Testis (tissue), 3 donors: ENCODE results near the gene PPCS. TPM values are rescaled to one million over a fixed set of nuclear protein-coding genes. Genes with fewer than 3 reads are reported as not detected.

Experiments
- DNase-seq: peaks from one replicate; pipeline ENCODE4 v3.0.0-alpha.2; 2019
- H3K27ac ChIP-seq, 2 donors: fragments of 200-600 bp; sonication (generic); one replicate each; pipeline ENCODE4 v1.5.1; 2019
- H3K27me3 ChIP-seq: fragments of 200-600 bp; sonication (generic); one replicate; pipeline ENCODE4 v1.5.1; 2019
- H3K36me3 ChIP-seq: fragments of 200-600 bp; sonication (generic); one replicate; pipeline ENCODE4 v1.5.1; 2017; ENCODE audit warnings: low read depth; ENCODE audit errors: missing control alignments
- H3K4me1 ChIP-seq: fragments of 200-600 bp; sonication (generic); one replicate; pipeline ENCODE4 v1.5.1; 2019
- H3K4me3 ChIP-seq, 2 donors: fragments of 200-600 bp; sonication (generic); one replicate each; pipeline ENCODE4 v1.5.1; 2017 to 2019
- H3K9me3 ChIP-seq: fragments of 200-600 bp; sonication (generic); one replicate; pipeline ENCODE4 v1.5.1; 2017
- CTCF ChIP-seq, 3 experiments: fragments of 450-650 bp in 2 of 3; fragments of 200-600 bp in 1 of 3; sonication (generic) in 1 of 3; IDR thresholded peaks; one replicate each; pipeline ENCODE4 v1.5.1; 2016 to 2019; ENCODE audit warnings: antibody characterized with exemption in 3 of 3, mild to moderate bottlenecking in 2 of 3, moderate library complexity in 1 of 3
- POLR2A ChIP-seq: fragments of 450-650 bp; IDR thresholded peaks from one replicate; pipeline ENCODE4 v1.6.1; 2017; ENCODE audit warnings: antibody characterized with exemption, mild to moderate bottlenecking, moderate library complexity
- WGBS, 2 donors: methylation state at CpG; one replicate each; pipeline ENCODE4 v1.1.5; 2018; 5-methylcytosine and 5-hydroxymethylcytosine counted together
- intact Hi-C: fragments of 100-400 bp; cut with DNase I; formaldehyde crosslinking; loops from one replicate; pipeline ENCODE4 v1.15.1; 2023; ENCODE audit warnings: low total_unique reads
- polyA plus RNA-seq: library from polyadenylated mRNA; stranded (reverse); fragments of 350-450 nt; fragmentation: Illumina TruSeq; extraction: RNeasy Lipid Tissue Mini Kit (QIAGEN cat#74804); gene quantifications from one replicate; pipeline ENCODE4 v1.2.3, GENCODE V29; 2014; ENCODE audit warnings: low read depth, low replicate concordance; ENCODE audit not compliant: insufficient read depth
- total RNA-seq, 2 donors: library from RNA; depleted of rRNA; stranded (reverse); fragments of >200 nt; gene quantifications; one replicate each; pipeline ENCODE4 v1.2.3, GENCODE V29; 2016

PPCS gene
- total and polyA plus RNA-seq, 3 donors from 2014 or later = 44.9 to 72.9 (median 56.7) TPM

GRCh38 chr1:42424201-42424600, 32.1 kb upstream of the PPCS start:
- no peaks in the 10 kb centered on the region for H3K36me3 ChIP-seq
- H3K27me3 ChIP-seq = no peaks in the 10 kb centered on the region
- intact Hi-C loops = no loop called here
- no peak overlapping the region for H3K4me3 ChIP-seq
- no peaks in the 10 kb centered on the region for H3K9me3 ChIP-seq
- no peak for DNase-seq
- H3K27ac ChIP-seq = no peak overlapping the region
- peaks cover 7% of the 10 kb centered on the region for H3K4me1 ChIP-seq
- TF ChIP-seq CTCF (IDR thresholded peaks at IDR 0.05) (no peak), POLR2A (no peak)
- 91 to 94% methylated on average over 4 of the region's 4 CpGs for WGBS, 2 donors

- 81 to 83% methylated on average over 4 of the region's 4 CpGs for WGBS, 2 donors
- TF ChIP-seq CTCF (IDR thresholded peaks at IDR 0.05) (no peak), POLR2A (no peak)
- intact Hi-C loops = no loop called here
Measured at GRCh38 chr1:42427240-42427639, 29.1 kb upstream of the PPCS start.

GRCh38 chr1:42429603-42430002, 26.7 kb upstream of the PPCS start:
- Histone ChIP-seq H3K27ac (no peak overlapping the region), H3K27me3 (no peaks in the 10 kb centered on the region), H3K9me3 (no peaks in the 10 kb centered on the region), H3K4me1 (peaks cover 7% of the 10 kb centered on the region), H3K36me3 (no peaks in the 10 kb centered on the region), H3K4me3 (no peak overlapping the region)
- WGBS, 2 donors = 84 to 88% methylated on average over 1 of the region's 1 CpG
- TF ChIP-seq CTCF (IDR thresholded peaks at IDR 0.05) (no peak), POLR2A (no peak)
- intact Hi-C loops = no loop called here
- DNase-seq = no peak

More at GRCh38 chr1:42427240-42427639, 29.1 kb upstream of the PPCS start:
- Histone ChIP-seq H3K4me3 (no peak overlapping the region), H3K27me3 (no peaks in the 10 kb centered on the region), H3K4me1 (no peaks in the 10 kb centered on the region), H3K9me3 (no peaks in the 10 kb centered on the region), H3K27ac (no peak overlapping the region), H3K36me3 (no peaks in the 10 kb centered on the region)
- DNase-seq = no peak

GRCh38 chr1:42430286-42431135, 25.8 kb upstream of the PPCS start:
- Histone ChIP-seq H3K4me3 (no peak overlapping the region), H3K36me3 (no peaks in the 10 kb centered on the region), H3K27ac (no peak overlapping the region), H3K27me3 (no peaks in the 10 kb centered on the region), H3K4me1 (peaks cover 7% of the 10 kb centered on the region), H3K9me3 (no peaks in the 10 kb centered on the region)
- intact Hi-C loops = no loop called here
- TF ChIP-seq CTCF (IDR thresholded peaks at IDR 0.05) = no peak
- no peak for TF ChIP-seq POLR2A
- WGBS, 2 donors = 91 to 92% methylated on average over 3 of the region's 3 CpGs
- DNase-seq = no peak

GRCh38 chr1:42431514-42431913, 24.8 kb upstream of the PPCS start:
- TF ChIP-seq POLR2A (no peak), CTCF (IDR thresholded peaks at IDR 0.05) (no peak)
- intact Hi-C loops = no loop called here
- no peak for DNase-seq
- H3K27me3 ChIP-seq = no peaks in the 10 kb centered on the region
- no peak overlapping the region for H3K27ac ChIP-seq
- no peak overlapping the region for H3K4me3 ChIP-seq
- peaks cover 7% of the 10 kb centered on the region for H3K4me1 ChIP-seq
- H3K36me3 ChIP-seq = no peaks in the 10 kb centered on the region
- H3K9me3 ChIP-seq = no peaks in the 10 kb centered on the region
- 93 to 97% methylated on average over 3 of the region's 3 CpGs for WGBS, 2 donors
